HL-60 (cell line): ENCODE data around the gene SSH2.

Experiments used
- DNase-seq, 2 experiments: peaks; one replicate each; pipeline ENCODE4 v3.0.0-alpha.2; 2010 to 2020; ENCODE audit warnings: low read depth in 1 of 2, low spot score in 1 of 2
- H3K27ac ChIP-seq: fragments of 250-450 bp; sonication (Bioruptor Pico); replicated peaks from 2 replicates; pipeline ENCODE4 v1.5.1; 2020; ENCODE audit warnings: mild to moderate bottlenecking, moderate library complexity
- H3K27me3 ChIP-seq: fragments of 250-450 bp; sonication (Bioruptor Pico); 2 replicates; pipeline ENCODE4 v1.5.1; 2021; ENCODE audit warnings: mild to moderate bottlenecking, moderate library complexity; ENCODE audit not compliant: insufficient read depth, poor library complexity, severe bottlenecking
- H3K4me3 ChIP-seq: replicated peaks from 2 replicates; pipeline ENCODE4 v1.5.1; 2011; ENCODE audit warnings: mild to moderate bottlenecking, control low read depth, low read length; ENCODE audit not compliant: insufficient read depth
- GABPA ChIP-seq: IDR thresholded peaks from 2 replicates; pipeline ENCODE4 v1.6.1; 2012; ENCODE audit warnings: low read depth
- POLR2AphosphoS5 ChIP-seq: IDR thresholded peaks from 2 replicates; pipeline ENCODE4 v1.6.1; 2012; ENCODE audit warnings: low read depth
- REST ChIP-seq: IDR thresholded peaks from 2 replicates; pipeline ENCODE4 v1.6.1; 2012; ENCODE audit warnings: low read depth; ENCODE audit not compliant: insufficient replicate concordance
- SPI1 ChIP-seq: IDR thresholded peaks from 2 replicates; pipeline ENCODE4 v1.6.1; 2012; ENCODE audit warnings: low read depth, mild to moderate bottlenecking, borderline replicate concordance
- TF ChIP-seq, protein P1 (sequence below): IDR thresholded peaks from one replicate; pipeline ENCODE4 v1.5.1; 2011; ENCODE audit warnings: low read length, control low read depth, inconsistent platforms; ENCODE audit not compliant: insufficient read depth

The SSH2 gene

GRCh38 chr17:29881256-29881655 lies 48.8 kb downstream of the SSH2 start:
- Histone ChIP-seq H3K27me3 (no peaks in the 10 kb centered on the region), H3K4me3 (no peak overlapping the region), H3K27ac (no peak overlapping the region)
- TF ChIP-seq SPI1 (no peak), POLR2AphosphoS5 (no peak), GABPA (no peak), REST (no peak)
- TF ChIP-seq, protein P1, sequence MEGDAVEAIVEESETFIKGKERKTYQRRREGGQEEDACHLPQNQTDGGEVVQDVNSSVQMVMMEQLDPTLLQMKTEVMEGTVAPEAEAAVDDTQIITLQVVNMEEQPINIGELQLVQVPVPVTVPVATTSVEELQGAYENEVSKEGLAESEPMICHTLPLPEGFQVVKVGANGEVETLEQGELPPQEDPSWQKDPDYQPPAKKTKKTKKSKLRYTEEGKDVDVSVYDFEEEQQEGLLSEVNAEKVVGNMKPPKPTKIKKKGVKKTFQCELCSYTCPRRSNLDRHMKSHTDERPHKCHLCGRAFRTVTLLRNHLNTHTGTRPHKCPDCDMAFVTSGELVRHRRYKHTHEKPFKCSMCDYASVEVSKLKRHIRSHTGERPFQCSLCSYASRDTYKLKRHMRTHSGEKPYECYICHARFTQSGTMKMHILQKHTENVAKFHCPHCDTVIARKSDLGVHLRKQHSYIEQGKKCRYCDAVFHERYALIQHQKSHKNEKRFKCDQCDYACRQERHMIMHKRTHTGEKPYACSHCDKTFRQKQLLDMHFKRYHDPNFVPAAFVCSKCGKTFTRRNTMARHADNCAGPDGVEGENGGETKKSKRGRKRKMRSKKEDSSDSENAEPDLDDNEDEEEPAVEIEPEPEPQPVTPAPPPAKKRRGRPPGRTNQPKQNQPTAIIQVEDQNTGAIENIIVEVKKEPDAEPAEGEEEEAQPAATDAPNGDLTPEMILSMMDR, result no peak
- no peak for DNase-seq

DNA sequence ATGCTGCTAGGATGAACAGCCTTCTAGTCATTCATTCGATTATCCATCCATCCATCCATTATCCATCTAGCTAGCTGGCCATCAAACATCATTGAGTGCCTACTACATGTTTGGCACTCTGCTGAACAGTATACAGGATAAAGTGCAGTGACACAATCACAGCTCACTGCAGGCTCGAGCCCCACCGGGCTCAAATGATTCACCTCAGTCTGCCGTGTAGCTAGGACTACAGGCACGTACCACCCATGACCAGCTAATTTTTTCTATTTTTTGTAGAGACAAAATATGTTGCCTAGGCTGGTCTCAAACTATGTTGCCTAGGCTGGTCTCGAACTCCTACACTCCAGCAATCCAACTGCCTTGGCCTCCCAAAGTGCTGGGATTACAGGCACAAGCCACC lies 50.0 kb downstream of the SSH2 start:
- no peak for DNase-seq
- Histone ChIP-seq H3K27ac (no peak overlapping the region), H3K4me3 (no peak overlapping the region), H3K27me3 (no peaks in the 10 kb centered on the region)
- TF ChIP-seq GABPA, result no peak
- TF ChIP-seq REST, result no peak
- no peak for TF ChIP-seq SPI1
- TF ChIP-seq, protein P1, result no peak
- TF ChIP-seq POLR2AphosphoS5, result no peak

DNA sequence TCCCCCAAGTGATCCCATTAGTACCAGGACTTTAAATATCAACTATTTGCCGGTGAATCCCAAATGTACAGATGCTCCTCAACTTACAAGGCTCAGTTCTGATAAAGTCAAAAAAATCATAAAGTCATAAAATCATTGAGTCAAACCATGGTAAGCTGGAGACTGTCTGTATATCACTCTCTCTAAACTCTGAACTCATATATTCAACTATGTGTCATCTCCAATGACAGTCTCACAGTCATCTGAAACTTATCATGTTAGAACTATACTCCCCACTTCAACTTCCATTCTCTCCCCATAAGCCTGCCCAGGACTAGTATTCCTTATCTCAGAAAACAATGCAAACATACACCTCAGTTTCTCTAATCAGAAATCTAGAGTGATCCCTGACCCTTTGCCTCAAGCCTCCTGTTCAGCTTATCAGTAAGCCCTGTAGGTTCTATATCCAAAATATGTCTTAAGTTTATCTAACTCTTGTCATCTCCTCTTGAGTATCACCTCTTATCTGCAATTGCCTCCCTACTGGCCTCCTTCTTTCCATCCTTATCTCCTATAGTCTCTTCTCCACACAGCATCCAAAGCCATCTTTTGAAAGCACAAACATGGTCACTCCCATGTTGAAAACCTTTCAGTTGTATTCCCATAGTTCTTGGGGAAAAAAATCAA lies 55.0 kb downstream of the SSH2 start:
- no peaks in the 10 kb centered on the region for H3K27me3 ChIP-seq
- TF ChIP-seq REST, result no peak
- TF ChIP-seq POLR2AphosphoS5, result no peak
- TF ChIP-seq GABPA, result no peak
- no peak for TF ChIP-seq SPI1
- TF ChIP-seq, protein P1, result no peak
- no peak overlapping the region for H3K4me3 ChIP-seq
- no peak overlapping the region for H3K27ac ChIP-seq
- DNase-seq, result no peak
